HG03520 (cell line): ENCODE results near the gene MRPL10.

Source experiments
- ATAC-seq: cut with Tn5 transposase; IDR thresholded peaks from one replicate; pipeline ENCODE4 v1.9.1; 2021; ENCODE audit warnings: mild to moderate bottlenecking, moderate library complexity; ENCODE audit not compliant: unreplicated experiment

Gene MRPL10

DNA sequence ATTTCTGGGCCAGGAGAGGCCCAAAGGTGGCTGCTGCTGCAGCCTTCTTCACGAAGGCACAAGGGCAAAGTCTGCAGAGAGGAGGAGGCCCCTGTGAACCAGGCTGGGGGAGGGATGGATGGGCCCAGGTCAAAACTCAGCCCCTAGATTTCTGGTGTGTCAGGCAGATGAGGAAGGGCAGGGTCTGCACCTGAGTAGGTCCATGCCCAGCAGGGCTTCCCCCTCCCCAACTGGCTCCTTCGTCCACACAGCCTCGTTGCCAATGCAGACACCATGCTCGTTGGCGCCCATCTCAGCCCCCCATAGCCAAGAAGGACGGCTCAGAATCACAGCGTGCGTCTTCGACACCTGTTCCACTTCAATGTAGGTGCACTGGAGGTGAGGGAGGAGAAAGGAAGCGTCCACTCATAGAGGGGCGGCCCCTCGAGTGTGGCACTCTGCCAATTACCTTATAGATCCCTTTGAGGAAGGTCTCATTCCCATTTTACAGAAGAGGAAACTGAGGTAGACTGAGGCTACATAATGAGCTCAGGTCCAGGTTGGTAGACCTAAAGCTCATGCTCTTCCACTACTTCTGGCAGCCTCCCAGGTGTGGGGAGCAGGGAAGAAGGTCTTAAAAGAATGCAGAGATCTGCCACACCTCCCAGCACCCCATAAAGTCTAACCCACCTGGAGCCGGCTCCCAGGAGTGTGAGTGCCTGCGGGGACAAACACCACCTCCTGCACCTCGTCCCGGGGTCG, 8.8 kb upstream of the MRPL10 start:
- ATAC-seq, result no peak

DNA sequence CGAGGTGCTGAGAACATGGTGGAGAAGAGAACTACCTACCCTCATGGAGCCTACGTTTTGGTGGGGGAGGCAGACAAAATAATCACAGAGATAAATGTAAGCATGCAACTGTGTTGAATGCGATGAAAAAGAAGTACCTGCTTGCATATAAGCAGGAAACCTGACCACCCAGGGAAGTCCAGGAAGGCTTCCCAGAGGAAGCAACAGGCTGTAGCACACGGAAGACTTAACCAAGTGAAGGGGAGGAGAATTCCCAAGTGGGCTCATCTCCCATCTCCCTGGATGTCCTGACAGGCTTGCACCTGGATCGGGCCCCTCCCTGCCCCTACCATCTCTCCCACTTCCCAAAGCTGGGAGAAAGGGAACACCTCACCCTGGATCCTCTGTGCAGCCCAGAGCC, 7.7 kb upstream of the MRPL10 start:
- no peak for ATAC-seq

DNA sequence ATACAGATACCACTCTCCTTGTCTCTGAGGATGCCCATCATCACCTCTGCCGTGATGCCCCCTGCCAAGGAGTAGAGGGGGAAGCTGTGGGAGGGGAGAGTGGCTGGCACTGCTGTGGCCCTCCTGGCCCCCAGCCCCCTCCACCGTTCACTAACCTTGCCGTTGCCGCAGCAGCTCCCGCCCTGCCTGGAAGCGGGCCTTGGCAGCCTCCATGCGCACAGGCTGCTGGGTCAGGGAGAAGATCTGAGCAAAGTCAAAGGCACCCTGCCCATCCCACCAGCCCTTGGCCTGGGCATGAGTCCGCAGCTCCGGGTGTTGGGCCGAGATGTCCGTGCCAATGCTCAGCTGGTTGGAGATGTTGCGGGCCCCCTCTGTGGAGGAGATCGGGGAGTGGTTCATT, 7.3 kb upstream of the MRPL10 start:
- no peak for ATAC-seq

DNA sequence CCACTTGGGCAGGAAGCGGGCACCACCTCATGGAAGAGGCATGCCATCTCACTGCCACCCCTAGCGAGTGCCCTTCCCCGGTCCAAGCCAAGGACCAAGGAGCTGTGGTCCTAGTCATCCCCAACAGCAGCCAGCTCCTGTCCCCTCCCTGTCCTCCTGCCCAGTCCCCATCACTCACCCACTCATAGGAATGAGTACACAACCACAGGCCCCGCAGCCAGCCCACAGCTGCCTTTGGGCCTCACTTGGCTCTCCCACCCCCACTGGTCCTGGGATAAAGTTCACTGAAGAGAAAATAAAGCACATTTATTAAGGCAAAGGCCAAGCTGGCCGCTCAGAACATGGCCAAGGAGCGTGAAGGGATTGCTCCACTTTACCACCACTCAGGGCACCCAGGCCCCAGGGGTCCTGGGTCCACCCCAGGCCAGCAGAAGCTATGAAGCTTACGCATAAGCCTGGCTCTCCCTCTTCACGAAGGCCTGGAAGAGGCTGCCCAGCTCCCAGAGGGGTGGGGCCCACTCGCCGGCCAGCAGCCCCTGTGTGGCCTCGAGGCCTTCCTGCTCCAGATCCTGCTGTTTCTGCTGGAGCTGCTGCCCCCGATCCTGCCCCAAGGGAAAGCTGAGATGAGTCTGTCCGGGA, 6.2 kb upstream of the MRPL10 start:
- no peak for ATAC-seq

DNA sequence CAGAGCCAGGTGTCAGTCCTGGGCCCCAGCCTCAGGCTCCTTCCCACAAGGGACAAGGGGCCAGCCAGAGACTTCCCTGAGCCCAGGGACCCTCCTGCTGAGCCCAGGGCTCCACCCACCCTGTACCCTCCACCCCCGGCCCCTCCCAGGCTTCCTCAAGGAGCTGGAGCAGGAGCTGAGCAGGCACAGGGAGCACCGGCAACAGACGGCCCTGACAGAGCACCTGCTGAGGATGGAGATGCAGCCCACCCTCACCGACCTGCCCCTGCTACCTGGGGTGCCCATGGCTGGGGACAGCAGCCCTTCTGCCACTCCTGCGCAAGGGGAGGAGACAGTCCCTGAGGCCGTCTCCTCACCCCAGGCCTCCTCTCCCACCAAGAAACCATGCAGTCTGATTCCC, 5.3 kb upstream of the MRPL10 start:
- ATAC-seq, result no peak

DNA sequence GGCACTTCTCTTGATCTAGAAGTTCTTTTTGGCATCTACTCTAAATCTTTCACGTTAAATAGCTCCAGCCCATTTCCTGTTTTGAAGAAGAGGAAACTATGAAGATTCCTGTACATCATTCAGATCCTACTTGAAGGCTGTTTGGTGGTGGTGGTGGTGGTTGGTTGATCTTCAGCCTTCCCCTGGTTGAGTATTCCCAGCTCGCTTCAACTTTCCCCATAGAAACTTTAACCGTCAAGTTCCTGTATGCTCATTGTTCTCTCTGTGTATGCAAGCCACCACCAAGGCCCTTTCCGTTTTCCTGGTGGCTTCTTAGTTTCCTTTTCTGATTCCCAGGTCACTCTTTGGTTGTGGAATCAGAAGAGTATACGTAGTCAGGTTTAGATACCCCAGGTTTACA, 3.4 kb upstream of the MRPL10 start:
- ATAC-seq, result no peak

DNA sequence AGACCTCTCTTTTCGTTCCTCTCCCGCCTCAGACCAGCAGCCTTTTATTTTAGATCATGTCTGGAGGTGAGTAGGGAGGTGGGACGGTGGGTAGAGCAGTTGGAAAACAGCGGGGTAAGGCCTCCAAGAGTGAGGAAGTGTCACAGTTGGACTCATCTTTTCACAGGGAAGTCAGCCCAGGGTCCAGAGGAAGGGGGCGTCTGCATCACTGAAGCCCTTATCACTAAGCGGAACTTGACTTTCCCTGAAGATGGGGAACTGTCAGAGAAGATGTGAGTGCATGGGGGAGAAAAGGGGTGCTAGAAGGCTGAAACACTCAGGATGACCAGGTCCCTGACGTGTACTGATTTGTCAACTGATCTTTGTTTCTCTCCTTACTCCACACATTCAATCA, 590 bp upstream of the MRPL10 start:
- ATAC-seq, result no peak

DNA sequence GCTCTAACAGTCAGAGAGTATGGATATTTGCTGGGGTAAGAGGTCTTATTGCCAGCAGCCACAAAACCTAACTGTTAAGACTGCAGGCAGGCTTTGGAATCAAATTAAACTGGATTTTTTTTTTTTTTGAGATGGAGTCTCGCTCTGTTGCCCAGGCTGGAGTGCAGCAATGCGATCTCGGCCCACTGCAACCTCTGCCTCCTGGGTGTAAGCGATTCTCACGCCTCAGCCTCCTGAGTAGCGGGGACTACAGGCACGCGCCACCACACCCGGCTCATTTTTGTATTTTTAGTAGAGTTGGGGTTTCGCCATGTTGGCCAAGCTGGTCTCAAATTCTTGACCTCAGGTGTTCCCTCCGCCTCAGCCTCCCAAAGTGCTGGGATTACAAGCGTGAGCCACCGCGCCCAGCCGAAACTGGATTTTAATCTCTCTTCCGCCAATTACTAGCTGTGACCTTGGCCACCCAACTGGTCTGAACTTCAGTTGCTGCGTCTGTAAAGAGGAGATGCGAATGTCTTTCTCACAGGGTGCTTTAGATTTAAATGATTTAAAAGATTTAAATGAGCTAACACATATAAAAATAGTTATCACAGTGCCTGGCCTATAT, 842 bp downstream of the MRPL10 start:
- no peak for ATAC-seq

DNA sequence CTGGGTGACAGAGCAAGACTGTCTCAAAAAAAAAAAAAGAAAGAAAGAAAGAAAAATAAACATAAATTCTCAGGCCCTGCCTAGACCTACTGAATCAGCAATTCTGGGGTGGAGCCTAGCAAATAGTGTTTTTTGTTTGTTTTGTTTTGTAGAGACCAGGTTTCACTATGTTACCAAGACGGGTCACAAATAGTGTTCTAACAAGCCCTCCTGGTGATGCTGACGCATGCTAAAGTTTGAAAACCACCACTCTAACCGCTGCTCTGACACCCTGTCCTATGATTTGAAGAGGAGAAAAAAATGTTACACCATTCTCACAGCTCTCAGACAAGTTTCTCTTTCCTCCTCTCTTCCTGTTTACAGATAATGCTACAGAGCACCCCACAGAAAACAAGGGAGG, 1.5 kb downstream of the MRPL10 start:
- no peak for ATAC-seq

DNA sequence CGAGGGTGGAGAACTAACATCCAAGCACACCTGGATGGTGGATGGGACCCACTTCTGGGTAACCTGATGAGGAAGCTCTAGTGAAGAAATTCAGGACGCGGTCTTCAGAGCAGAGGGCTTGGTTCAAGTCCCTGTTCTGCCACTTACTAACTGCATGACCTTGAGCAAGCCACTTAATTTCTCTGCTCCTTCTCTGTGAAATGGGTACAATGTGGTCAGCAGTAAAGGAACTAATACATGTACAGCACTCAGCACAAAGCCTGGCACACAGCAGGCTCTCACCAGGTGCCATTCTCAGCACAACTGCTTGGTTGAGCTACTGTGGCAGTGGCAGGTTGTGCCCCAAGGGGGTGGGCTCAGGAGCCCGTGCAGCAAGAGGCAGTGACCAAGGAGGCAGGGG, 7.8 kb downstream of the MRPL10 start:
- no peak for ATAC-seq

DNA sequence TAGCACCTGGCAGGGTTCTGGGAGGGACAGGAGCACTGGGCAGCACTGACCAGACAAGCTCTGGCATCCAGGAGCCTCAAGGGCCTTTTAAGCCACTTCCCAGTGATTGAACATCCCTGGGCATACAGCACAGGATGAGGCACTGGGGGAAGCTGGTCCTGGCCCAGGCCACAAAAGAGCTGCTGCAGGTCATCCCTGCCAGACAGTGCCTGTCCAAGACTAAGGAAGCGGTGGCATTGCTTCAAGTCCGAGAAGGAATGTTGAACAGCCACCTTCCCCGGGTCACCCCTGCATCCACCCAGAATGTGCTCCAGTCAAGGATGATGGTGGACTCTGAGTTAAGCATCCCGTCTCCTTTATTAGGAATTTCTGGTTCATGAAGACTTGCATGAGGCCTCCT, 8.6 kb downstream of the MRPL10 start:
- ATAC-seq, result no peak

DNA sequence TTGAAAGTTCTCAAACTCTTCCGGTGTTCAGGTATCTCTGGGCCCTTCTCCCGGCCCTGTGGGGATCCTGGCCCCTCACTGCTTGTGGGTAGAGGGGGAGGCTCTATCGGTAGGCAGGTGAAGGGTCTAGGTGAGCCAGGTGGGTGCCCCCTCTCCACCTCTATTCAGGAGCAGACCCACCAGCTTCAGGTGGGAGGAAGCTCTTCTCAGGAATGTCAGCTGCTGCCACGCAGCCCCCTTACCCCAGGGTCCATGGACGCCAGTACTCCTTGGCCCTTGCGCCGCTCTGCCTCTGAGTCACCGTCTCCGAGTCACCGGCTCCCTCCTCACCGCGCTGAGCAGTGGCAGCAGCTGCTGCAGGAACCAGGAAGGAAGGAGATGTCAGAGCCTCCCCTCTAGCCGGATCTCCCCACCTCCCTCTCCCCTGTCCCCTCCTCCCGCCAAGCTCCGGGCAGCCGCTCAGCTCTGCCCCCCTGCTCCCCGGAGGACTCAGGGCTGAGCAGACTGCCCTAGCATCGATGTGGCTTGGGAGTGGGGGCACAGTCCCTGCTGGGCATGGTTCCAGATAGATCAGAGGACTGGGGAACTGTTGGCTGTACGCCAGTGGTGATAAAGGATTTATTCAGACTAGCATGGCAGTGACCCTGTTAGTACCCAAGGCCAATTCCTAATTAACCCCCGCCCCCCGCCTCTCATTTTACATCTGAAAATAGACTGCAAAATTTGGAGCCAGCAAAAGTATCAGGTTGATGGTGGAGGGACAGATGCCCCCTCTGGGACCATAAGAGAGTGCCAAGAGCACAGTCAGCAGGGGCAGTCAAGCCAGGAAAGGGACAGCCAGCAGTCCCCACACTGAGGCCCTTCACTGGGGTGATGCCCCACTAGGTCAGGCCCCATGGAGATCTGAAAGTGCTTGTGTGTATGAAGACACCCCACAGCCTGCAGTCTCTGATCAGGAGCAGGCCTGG, 9.6 kb downstream of the MRPL10 start, which contains the start of gene OSBPL7:
Gene OSBPL7, minus strand, starts transcription at position 371 of the 968 bp plus-strand sequence. CDS start 1,516 bp downstream, outside the sequence.
- peak; percentile 68 for ATAC-seq

DNA sequence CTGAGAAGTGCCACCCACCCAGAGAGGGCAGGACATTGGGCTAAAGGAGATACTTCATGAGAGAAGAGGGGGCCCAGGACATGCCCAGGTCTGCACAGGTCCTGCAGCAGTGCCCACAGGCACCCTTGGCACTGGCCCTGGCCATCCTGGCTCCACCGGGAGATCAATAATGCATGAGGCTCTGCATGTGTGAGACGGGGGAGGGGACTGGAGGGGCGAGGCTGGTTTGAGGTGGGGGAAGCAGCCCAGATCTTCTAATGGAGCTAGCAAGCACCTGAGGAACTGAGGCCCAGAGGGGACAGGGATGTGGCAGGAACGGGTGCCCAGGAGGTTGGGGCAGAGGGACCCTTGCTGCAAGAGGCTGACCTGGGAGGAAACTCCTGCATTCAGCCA, 10.3 kb downstream of the MRPL10 start:
- ATAC-seq, result no peak

DNA sequence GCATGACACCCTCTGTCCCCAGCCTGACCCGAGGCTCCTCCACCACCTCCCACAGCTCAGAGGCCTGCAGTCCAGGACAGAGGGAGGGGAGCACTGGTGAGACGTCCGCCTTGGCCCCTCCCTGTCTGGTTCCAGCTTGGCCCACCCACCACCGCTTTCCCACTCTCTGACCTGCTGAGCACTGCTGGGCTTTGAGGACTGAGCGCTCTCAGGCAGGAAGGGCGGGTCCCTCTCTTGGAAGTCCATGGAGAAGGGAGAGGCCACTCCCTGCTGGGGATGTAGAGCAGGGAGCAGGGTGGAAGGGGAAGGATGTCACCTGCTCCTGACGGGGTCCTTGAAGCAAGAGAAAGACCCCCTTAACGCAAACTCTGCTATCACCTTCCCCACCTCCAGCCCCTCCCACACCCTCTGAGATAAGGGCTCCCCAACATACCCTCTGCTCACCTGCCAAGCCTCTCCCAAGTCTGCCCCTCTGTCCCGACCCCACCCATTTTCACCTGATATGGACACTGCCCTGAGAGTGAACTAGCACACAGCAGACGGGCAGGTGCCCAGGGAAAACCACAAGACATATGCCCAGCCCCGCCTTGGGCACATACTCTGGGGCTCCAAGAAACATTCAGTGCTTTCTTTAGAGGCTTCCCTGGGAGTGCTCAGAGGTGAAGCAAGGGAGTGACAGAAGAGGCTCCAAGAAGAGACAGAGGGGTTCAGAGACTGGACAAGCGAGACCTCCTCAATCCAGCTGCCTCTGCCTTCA, 11.1 kb downstream of the MRPL10 start:
- no peak for ATAC-seq

DNA sequence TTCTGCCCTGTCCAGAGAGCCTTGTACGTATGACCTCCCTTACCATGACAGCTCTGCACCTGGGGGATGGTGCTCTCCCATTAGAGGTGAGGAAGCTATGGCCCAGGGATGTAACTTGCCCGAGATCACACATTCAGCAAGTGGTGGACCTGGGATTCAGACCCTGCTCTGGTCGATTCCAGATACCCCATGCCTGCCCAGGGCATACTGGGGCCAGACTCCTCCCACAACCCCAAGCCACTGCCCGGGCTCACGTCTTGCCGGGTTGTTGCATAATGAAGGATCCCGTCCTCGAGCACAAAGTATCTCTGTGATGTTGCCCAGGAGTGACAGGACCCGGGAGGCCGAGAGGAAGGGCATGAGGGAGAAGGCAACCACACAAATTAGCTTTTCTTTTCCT, 11.9 kb downstream of the MRPL10 start:
- ATAC-seq, result no peak

DNA sequence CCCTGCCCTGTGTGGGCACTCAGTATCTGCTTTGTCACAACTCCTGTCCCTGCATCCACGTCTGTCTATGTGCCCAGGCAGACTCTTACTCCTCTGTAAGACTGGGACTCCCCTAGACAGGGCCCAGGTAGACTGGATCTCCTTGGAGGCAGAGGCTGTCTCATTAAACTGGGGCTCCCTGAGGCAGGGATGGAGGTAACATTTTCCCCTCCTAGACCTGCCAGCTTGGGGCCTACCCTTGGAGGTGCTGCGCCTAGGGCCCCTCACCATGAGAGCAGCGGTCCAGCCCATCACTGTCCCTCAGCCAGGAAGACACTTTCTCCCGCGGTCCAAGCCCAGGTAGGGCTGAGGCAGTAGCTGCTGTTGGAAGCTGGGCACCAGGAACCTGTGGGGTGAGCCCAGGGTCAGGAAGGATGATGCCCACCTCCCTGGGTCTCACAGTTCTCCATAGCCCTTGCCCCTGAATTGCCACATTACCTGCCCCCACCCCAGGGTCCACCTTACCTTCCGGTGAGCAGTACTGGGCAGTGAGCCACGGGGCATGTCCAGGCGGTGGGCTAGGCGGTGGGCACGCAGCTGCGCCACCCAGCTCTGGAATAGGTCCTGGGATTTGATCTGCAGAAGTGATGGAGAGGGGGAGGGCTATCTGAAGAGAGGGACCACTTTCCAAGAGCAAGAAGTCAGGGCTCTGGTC, 13.2 kb downstream of the MRPL10 start:
- no peak for ATAC-seq

DNA sequence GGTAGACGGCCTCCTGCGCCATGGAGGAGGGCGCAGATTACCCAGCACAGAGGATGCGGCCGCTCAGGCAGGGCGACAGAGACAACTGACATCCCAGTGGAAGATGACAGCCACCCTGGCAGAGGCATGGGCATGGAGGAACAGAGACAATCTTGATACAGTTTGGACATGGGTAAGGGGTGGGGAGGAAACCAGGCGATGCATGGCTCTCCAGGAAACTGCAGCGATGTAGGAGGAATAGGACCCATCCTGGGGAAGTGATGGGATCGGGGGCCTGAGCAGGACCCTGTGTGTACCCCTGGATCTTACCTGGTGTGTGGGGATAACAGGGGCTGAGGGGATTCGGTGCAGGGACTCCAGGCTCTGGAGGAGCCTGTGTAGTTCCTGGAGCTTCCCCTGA, 14.4 kb downstream of the MRPL10 start:
- ATAC-seq, result no peak

DNA sequence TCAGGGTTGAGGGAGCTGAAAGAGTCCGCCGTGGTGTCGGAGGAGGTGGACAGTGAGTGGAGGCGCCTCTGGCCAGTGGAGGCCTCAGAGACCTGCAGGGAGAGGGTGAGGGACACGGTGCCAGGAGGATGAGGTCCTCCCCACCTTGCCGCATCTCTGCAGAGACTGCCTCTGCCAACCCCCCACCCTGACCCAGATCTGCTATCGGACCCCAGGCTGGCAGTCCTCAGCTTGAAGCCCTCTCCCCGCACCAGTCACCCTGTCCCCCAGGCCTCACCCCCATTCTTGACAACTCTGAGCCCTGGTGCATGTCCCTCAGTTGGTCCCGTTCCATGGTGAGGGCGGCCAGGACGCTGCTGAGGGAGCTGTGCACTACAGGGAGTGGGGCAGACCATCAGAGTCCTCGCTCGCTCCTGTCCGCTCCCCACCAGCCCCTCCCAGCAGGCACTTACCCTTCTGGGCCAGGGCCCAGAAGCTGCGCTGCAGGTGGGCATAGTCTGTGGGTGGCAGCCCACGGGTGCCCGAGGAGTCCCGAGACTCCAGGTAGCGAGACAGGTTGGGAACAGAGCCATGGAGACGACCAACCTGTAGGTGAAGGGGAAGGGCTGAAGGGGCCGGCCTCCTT, 15.1 kb downstream of the MRPL10 start:
- no peak for ATAC-seq
